H1 (cell line): ENCODE results near the gene SAG. TPM values are rescaled to one million over a fixed set of nuclear protein-coding genes. Genes with fewer than 3 reads are reported as not detected.

Experiments used
- CTCF ChIA-PET: fragments of 300-600 bp; sonication (Branson Sonifier 250); formaldehyde crosslinking; loops from one replicate; lab custom pipeline; 2021; ENCODE audit not compliant: partially characterized antibody; lab: Charles Lee
- POLR2A ChIA-PET: fragments of 300-600 bp; sonication (Branson Sonifier 250); formaldehyde crosslinking; loops from one replicate; lab custom pipeline; 2021; ENCODE audit warnings: inconsistent platforms; ENCODE audit not compliant: partially characterized antibody; lab: Charles Lee
- DNase-seq, 2 experiments: peaks; one replicate each; pipeline versions ENCODE4 v3.0.0 to v3.0.0-alpha.2; 2010 to 2022; ENCODE audit warnings: low spot score in 2 of 2, low read depth in 1 of 2, mixed read lengths in 1 of 2
- FAIRE-seq: peaks from 2 replicates; lab custom pipeline; 2011; peaks lifted over from hg19 to GRCh38; lab: Jason Lieb, UNC
- H2AFZ ChIP-seq: 2 replicates; pipeline ENCODE4 v1.8.1; 2012; ENCODE audit warnings: low read length, inconsistent platforms
- H2AK5ac ChIP-seq: 2 replicates; pipeline ENCODE4 v1.6.1; 2013; ENCODE audit warnings: low read depth, low read length
- H2BK120ac ChIP-seq: replicated peaks from 2 replicates; pipeline ENCODE3; 2013; ENCODE audit warnings: low read depth, low read length, inconsistent platforms
- H2BK12ac ChIP-seq: 2 replicates; pipeline ENCODE4 v1.6.1; 2013; ENCODE audit warnings: low read depth, low read length
- H2BK15ac ChIP-seq: 2 replicates; pipeline ENCODE4 v1.6.1; 2013; ENCODE audit warnings: low read length
- H2BK20ac ChIP-seq: 2 replicates; pipeline ENCODE4 v1.6.1; 2013; ENCODE audit warnings: low read length
- H2BK5ac ChIP-seq: 2 replicates; pipeline ENCODE4 v1.6.1; 2013; ENCODE audit warnings: low read depth, low read length
- H3K14ac ChIP-seq: 2 replicates; pipeline ENCODE4 v1.6.1; 2013; ENCODE audit warnings: inconsistent platforms; ENCODE audit not compliant: insufficient read length
- H3K18ac ChIP-seq: 2 replicates; pipeline ENCODE4 v1.6.1; 2013; ENCODE audit warnings: low read length; ENCODE audit errors: extremely low read depth
- H3K23ac ChIP-seq: 2 replicates; pipeline ENCODE4 v1.6.1; 2013; ENCODE audit warnings: inconsistent platforms; ENCODE audit not compliant: insufficient read length
- H3K23me2 ChIP-seq: 2 replicates; pipeline ENCODE4 v1.6.1; 2013; ENCODE audit warnings: low read depth, low read length
- H3K27ac ChIP-seq: 2 replicates; pipeline ENCODE4 v1.6.1; 2011; ENCODE audit warnings: low read depth, low read length, inconsistent platforms
- H3K27me3 ChIP-seq, 4 experiments: replicated peaks in 1 of 4; 1 replicate in 1 of 4; 2 replicates in 3 of 4; pipeline versions ENCODE4 v1.6.1 to v1.8.1; 2011 to 2013; ENCODE audit warnings: low read length in 3 of 4, mild to moderate bottlenecking in 3 of 4, inconsistent platforms in 2 of 4, mixed read lengths in 2 of 4, moderate library complexity in 1 of 4; ENCODE audit not compliant: control insufficient read depth in 3 of 4, insufficient read depth in 3 of 4; ENCODE audit errors: extremely low read depth in 1 of 4
- H3K36me3 ChIP-seq, 4 experiments: 2 replicates each; pipeline versions ENCODE4 v1.6.1 to v1.8.1; 2011 to 2013; ENCODE audit warnings: mild to moderate bottlenecking in 4 of 4, low read length in 3 of 4, moderate library complexity in 2 of 4, control low read depth in 1 of 4, inconsistent platforms in 1 of 4; ENCODE audit not compliant: insufficient read depth in 4 of 4, control insufficient read depth in 2 of 4
- H3K4ac ChIP-seq: replicated peaks from 2 replicates; pipeline ENCODE3; 2013; ENCODE audit warnings: low read length, low read depth, mixed read lengths, inconsistent platforms; ENCODE audit not compliant: insufficient read length
- H3K4me1 ChIP-seq, 4 experiments: replicated peaks in 1 of 4; 1 replicate in 1 of 4; 2 replicates in 3 of 4; pipeline versions ENCODE4 v1.6.1 to v1.8.1; 2011 to 2013; ENCODE audit warnings: low read length in 3 of 4, inconsistent platforms in 2 of 4, mixed read lengths in 1 of 4; ENCODE audit not compliant: insufficient read depth in 4 of 4, control insufficient read depth in 3 of 4
- H3K4me2 ChIP-seq, 2 experiments: 2 replicates each; pipeline versions ENCODE4 v1.6.1 to v1.8.1; 2011 to 2013; ENCODE audit warnings: low read depth in 2 of 2, low read length in 2 of 2, control low read depth in 1 of 2, inconsistent platforms in 1 of 2, mild to moderate bottlenecking in 1 of 2; ENCODE audit not compliant: insufficient read depth in 1 of 2
- H3K4me3 ChIP-seq, 4 experiments: fragments of 200-600, 300-600 bp in 1 of 4; sonication (generic), shearing (Covaris generic), sonication (Bioruptor Twin) in 1 of 4; 2 replicates each; pipeline versions ENCODE4 v1.5.1 to v1.8.1; 2011 to 2016; ENCODE audit warnings: low read length in 4 of 4, low read depth in 3 of 4, control low read depth in 2 of 4, inconsistent platforms in 2 of 4, mild to moderate bottlenecking in 2 of 4, mixed read lengths in 1 of 4, moderate library complexity in 1 of 4; ENCODE audit not compliant: insufficient read depth in 2 of 4; ENCODE audit errors: extremely low read depth in 1 of 4
- H3K56ac ChIP-seq: replicated peaks from 2 replicates; pipeline ENCODE3; 2013; ENCODE audit warnings: low read depth, mild to moderate bottlenecking, mixed read lengths, low read length, inconsistent platforms; ENCODE audit not compliant: insufficient read length
- H3K79me1 ChIP-seq: 2 replicates; pipeline ENCODE4 v1.6.1; 2013; ENCODE audit warnings: low read depth, low read length, control low read depth
- H3K79me2 ChIP-seq, 2 experiments: 2 replicates each; pipeline versions ENCODE4 v1.6.1 to v1.8.1; 2012 to 2013; ENCODE audit warnings: low read length in 2 of 2, mild to moderate bottlenecking in 2 of 2, inconsistent platforms in 1 of 2; ENCODE audit not compliant: insufficient read depth in 2 of 2, control insufficient read depth in 1 of 2
- H3K9ac ChIP-seq, 4 experiments: replicated peaks in 1 of 4; 1 replicate in 1 of 4; 2 replicates in 3 of 4; pipeline versions ENCODE4 v1.6.1 to v1.8.1; 2011 to 2013; ENCODE audit warnings: low read depth in 3 of 4, low read length in 3 of 4, control low read depth in 2 of 4, mild to moderate bottlenecking in 2 of 4, moderate library complexity in 2 of 4, inconsistent platforms in 1 of 4; ENCODE audit errors: extremely low read depth in 1 of 4
- H3K9me3 ChIP-seq, 2 experiments: 2 replicates each; pipeline versions ENCODE4 v1.6.1 to v1.8.1; 2012 to 2013; ENCODE audit warnings: mild to moderate bottlenecking in 2 of 2, moderate library complexity in 2 of 2, control low read depth in 1 of 2, inconsistent platforms in 1 of 2, low read depth in 1 of 2, low read length in 1 of 2, mixed read lengths in 1 of 2; ENCODE audit not compliant: insufficient read depth in 2 of 2
- H4K20me1 ChIP-seq, 2 experiments: replicated peaks in 1 of 2; 2 replicates each; pipeline versions ENCODE3 to v1.8.1; 2011 to 2013; ENCODE audit warnings: inconsistent platforms in 2 of 2, low read length in 2 of 2, mild to moderate bottlenecking in 1 of 2; ENCODE audit not compliant: insufficient read depth in 2 of 2, control insufficient read depth in 1 of 2
- H4K5ac ChIP-seq: 2 replicates; pipeline ENCODE4 v1.6.1; 2013; ENCODE audit warnings: low read length, low read depth, mixed read lengths, inconsistent platforms; ENCODE audit not compliant: insufficient read length
- H4K8ac ChIP-seq: 2 replicates; pipeline ENCODE4 v1.8.0; 2013; ENCODE audit warnings: mild to moderate bottlenecking, moderate library complexity, low read length, inconsistent platforms; ENCODE audit not compliant: insufficient read depth; ENCODE audit errors: extremely low read depth
- H4K91ac ChIP-seq: replicated peaks from 2 replicates; pipeline ENCODE3; 2013; ENCODE audit warnings: low read length, mixed read lengths, inconsistent platforms; ENCODE audit not compliant: insufficient read length
- WGBS, 2 experiments: shearing (Covaris generic) in 1 of 2; methylation state at CpG; one replicate each; pipeline versions ENCODE4 v1.1.6 to v1.1.7; 2013 to 2015; ENCODE audit warnings: low lambda C conversion rate in 2 of 2, mixed read lengths in 2 of 2, inconsistent platforms in 1 of 2, low coverage in 1 of 2, missing lambda C conversion rate in 1 of 2; ENCODE audit not compliant: insufficient replicate concordance in 2 of 2, insufficient coverage in 1 of 2, insufficient read length in 1 of 2; ENCODE audit errors: extremely low coverage in 1 of 2, missing lambda C conversion rate in 1 of 2; 5-methylcytosine and 5-hydroxymethylcytosine counted together
- polyA plus RNA-seq, 7 experiments: library from polyadenylated mRNA; depleted of rRNA in 3 of 7; stranded (reverse) in 5 of 7; unstranded in 2 of 7; fragments of >200 nt in 5 of 7; fragments of 200-250 nt in 2 of 7; gene quantifications; 1 replicate in 5 of 7; 2 replicates in 1 of 7; 4 replicates in 1 of 7; pipeline versions ENCODE4 v1.2.1 to v1.2.3, GENCODE V29; 2011 to 2013; ENCODE audit warnings: missing spikeins in 2 of 7, mixed read lengths in 2 of 7
- total RNA-seq: library from RNA; stranded (reverse); fragmentation: NEBNext Ultra II Directional; extraction: Animal tissue kit (Norgen Biotek cat#: 25700); gene quantifications from 2 replicates; pipeline ENCODE4 v1.2.1, GENCODE V29; 2021

Gene SAG
- total and polyA plus RNA-seq, 2 of the 8 experiments (the other 6 are each of a cell fraction or from before 2014, with no cell fraction given): not detected

DNA sequence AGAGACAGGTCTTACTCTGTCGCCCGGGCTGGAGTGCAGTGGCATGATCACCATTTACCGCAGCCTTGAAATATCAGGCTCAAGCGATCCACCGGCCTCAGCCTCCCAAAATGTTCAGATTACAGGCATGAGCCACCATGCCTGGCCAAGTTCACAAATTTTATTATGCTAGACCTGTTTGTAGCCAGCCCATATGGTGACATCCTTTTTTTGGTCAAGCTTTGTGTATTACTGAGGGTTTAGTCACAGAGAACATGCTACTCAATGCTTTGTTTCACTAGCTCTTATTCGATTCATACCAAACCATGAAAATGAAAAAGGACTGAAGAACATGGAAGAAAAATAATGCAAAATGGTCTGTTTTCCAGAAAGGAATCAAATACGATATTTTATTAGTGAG, 88.1 kb downstream of the SAG start:
- WGBS, 2 experiments: 90% methylated on average over 7 of the region's 7 CpGs; no CpG with 5 or more reads in 1 of the 2 experiments
- Histone ChIP-seq H3K27ac (no peak overlapping the region), H2AFZ (no peak overlapping the region), H3K4me2 (no peak overlapping the region), H4K20me1 (no peaks in the 10 kb centered on the region), H3K4me1 (peaks cover 5 to 10% (median 7%) of the 10 kb centered on the region in 4 experiments; a peak in 5 of 7 replicates), H3K56ac (no peak overlapping the region), H3K79me1 (no peaks in the 10 kb centered on the region), H2BK5ac (no peak overlapping the region), H2AK5ac (no peak overlapping the region), H3K36me3 (no peaks in the 10 kb centered on the region), H3K9me3 (no peaks in the 10 kb centered on the region), H3K14ac (no peak overlapping the region), H2BK12ac (no peak overlapping the region), H4K8ac (no peak overlapping the region), H3K4ac (no peak overlapping the region), H4K5ac (no peak overlapping the region), H3K27me3 (no peaks in the 10 kb centered on the region), H4K91ac (no peak overlapping the region), H3K18ac (no peak overlapping the region), H3K23me2 (no peaks in the 10 kb centered on the region), H2BK20ac (no peak overlapping the region), H3K79me2 (no peaks in the 10 kb centered on the region), H3K23ac (no peak overlapping the region), H3K9ac (no peak overlapping the region), H2BK120ac (no peak overlapping the region), H3K4me3 (no peak overlapping the region), H2BK15ac (no peak overlapping the region)
- DNase-seq (no peak), FAIRE-seq (no peak)
- CTCF ChIA-PET: interaction anchor here (0.9 to 1.7 kb wide), 6 partner anchors 8 to 51 kb away, joined by 3 to 5 read pairs (median 4); no protein-coding TSS in a partner anchor
- POLR2A ChIA-PET: no interaction called here
